ENCODE data around the gene WNK4. TPM values are rescaled to one million over a fixed set of nuclear protein-coding genes. Genes with fewer than 3 reads are reported as not detected.

Gene WNK4
- total and polyA plus RNA-seq, 4 donors = 0.09 to 0.77 (median 0.45) TPM

DNA sequence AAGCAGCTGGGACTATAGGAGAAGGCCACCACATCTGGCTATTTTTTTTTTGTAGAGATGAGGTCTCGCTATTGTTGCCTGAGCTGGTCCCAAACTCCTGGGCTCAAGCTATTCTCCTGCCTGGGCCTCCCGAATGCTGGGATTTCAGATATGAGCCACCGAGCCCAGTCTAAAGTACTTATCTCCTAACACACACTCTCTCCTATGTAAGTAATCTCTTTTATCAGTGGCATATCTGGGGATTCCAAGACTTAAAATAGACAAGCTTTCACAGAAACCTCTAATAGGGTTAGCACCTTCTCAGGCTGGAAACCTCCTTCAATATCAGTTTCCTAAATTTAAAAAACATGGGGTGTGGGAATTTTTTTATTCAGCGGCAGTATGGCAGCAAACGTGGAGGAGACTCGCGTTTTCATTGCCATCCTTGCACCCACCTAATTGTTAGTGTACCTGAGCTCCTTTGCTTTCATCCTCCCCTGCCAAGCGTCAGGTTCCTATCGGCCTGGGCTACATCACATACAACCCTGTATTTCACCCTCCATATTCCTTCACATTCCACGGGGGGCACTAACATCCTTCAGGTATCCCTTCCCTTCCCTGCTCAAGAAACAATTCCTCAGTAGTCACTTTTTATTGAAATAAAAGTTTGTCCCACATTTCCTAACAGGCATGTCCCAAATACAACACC, 36.7 kb upstream of the WNK4 start:
- no peaks in the 10 kb centered on the region for H3K27me3 ChIP-seq (ENCODE audit: control insufficient read depth in 3 of 3, insufficient read depth in 3 of 3, low read length in 2 of 3)
- ATAC-seq (ENCODE audit: insufficient read depth, low FRiP score) (no peak), DNase-seq (peak in 1 of 3 donors; percentile 59)
- WGBS, 2 donors = 46 to 67% methylated on average over 10 of the region's 10 CpGs
- H3K4me3 ChIP-seq = peak overlapping the region; percentile 70
- TF ChIP-seq, protein P1, sequence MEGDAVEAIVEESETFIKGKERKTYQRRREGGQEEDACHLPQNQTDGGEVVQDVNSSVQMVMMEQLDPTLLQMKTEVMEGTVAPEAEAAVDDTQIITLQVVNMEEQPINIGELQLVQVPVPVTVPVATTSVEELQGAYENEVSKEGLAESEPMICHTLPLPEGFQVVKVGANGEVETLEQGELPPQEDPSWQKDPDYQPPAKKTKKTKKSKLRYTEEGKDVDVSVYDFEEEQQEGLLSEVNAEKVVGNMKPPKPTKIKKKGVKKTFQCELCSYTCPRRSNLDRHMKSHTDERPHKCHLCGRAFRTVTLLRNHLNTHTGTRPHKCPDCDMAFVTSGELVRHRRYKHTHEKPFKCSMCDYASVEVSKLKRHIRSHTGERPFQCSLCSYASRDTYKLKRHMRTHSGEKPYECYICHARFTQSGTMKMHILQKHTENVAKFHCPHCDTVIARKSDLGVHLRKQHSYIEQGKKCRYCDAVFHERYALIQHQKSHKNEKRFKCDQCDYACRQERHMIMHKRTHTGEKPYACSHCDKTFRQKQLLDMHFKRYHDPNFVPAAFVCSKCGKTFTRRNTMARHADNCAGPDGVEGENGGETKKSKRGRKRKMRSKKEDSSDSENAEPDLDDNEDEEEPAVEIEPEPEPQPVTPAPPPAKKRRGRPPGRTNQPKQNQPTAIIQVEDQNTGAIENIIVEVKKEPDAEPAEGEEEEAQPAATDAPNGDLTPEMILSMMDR (IDR thresholded peaks at IDR 0.05; ENCODE audit: control extremely low read depth, extremely low read depth) = no peak
- no peaks in the 10 kb centered on the region for H3K9me3 ChIP-seq (ENCODE audit: control insufficient read depth in 4 of 4, insufficient read depth in 3 of 4, low read length in 3 of 4)
- H3K9ac ChIP-seq (ENCODE audit: insufficient read depth in 1 of 2, low read length in 2 of 2) = peak overlapping the region; percentile 61 to 79
- H3K27ac ChIP-seq (ENCODE audit: low read depth in 1 of 2, low read length in 1 of 2) = peak overlapping the region; percentile 90 to 97
- peaks cover 3 to 22% (median 6%) of the 10 kb centered on the region in 5 donors for H3K4me1 ChIP-seq (ENCODE audit: control insufficient read depth in 5 of 5, insufficient read depth in 5 of 5, low read length in 5 of 5)
- no peaks in the 10 kb centered on the region for H3K36me3 ChIP-seq (ENCODE audit: control insufficient read depth in 4 of 4, insufficient read depth in 4 of 4, low read length in 4 of 4)

DNA sequence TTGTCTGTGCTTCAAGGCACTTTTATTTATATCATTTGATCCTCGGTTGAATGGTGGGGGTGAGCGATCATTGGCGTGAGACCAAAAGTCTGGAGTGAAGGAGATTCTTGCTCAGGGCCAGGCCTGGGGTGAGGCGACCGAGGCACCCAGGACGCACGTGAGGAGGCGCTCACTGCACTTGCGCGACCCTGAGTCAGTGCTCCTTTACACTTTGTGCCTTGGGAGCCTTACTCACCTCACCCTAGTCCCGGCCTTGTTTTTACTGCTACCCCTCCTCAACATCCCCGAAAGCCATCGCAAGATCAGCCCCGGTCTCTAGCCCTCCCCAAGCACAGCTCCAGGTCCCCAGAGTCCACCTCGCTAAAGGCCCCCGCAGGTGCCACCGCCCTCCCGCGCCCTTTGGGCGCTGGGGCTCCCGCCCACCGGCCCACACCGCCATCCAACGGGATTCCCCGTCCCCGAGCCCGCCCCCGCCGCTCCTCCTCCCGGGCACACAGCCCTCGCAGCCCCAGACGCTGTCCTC, 36.1 kb upstream of the WNK4 start:
- Histone ChIP-seq H3K36me3 (ENCODE audit: control insufficient read depth in 4 of 4, insufficient read depth in 4 of 4, low read length in 4 of 4) (no peaks in the 10 kb centered on the region), H3K27ac (ENCODE audit: low read depth in 1 of 2, low read length in 1 of 2) (peak overlapping the region; percentile 93 to 97), H3K9me3 (ENCODE audit: control insufficient read depth in 4 of 4, insufficient read depth in 3 of 4, low read length in 3 of 4) (no peaks in the 10 kb centered on the region), H3K4me3 (peak overlapping the region; percentile 70), H3K4me1 (ENCODE audit: control insufficient read depth in 5 of 5, insufficient read depth in 5 of 5, low read length in 5 of 5) (peaks cover 6 to 28% (median 12%) of the 10 kb centered on the region in 5 donors), H3K9ac (ENCODE audit: insufficient read depth in 1 of 2, low read length in 2 of 2) (peak overlapping the region; percentile 61 to 79), H3K27me3 (ENCODE audit: control insufficient read depth in 3 of 3, insufficient read depth in 3 of 3, low read length in 2 of 3) (no peaks in the 10 kb centered on the region)
- 0 to 1% methylated on average over 29 to 32 of the region's 32 CpGs for WGBS, 2 donors
- DNase-seq = peak in 1 of 3 donors; percentile 68
- TF ChIP-seq, protein P1 (IDR thresholded peaks at IDR 0.05; ENCODE audit: control extremely low read depth, extremely low read depth) = no peak
- peak; percentile 84 for ATAC-seq (ENCODE audit: insufficient read depth, low FRiP score)

DNA sequence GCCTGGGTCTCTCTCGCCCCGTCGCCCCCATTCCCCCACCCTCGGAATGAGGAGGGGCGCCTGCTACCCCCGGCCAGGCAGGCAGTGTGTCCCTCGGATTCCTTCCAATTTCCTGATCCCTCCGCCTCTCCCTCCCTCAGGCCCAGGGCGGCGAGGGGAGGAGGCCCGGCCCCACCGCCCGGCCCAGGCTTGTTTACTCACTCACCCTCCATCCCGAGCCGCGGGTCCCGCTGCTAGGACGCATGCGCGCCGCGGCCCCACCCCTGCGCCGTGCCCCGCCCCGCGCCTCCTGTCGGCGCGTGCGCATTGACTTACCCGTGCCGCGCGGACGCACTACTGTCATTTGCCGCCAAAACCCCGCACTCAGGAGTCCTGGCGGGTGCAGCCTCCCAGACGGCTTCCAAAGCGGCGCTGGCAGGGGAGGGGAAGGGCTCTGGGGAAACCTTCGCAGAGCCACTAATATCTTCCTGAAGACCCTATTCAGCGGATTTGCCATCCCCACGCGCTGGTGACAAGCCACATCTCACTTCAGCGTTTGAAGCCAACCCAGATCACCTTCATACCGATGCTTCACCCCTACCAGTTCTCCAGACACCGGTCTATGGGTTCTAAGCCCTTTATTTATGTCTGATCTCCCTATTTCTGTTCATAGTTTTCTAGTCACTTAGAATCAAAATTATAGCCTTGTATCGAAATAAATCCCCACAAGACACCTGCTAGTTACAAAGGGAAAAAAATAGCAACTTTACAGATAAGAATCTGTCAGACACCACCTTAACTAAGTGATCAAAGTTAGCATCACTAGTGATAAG, 35.4 kb upstream of the WNK4 start, which contains the start of gene EZH1:
TSS of gene EZH1 (minus strand) at position 235 of the 812 bp plus-strand sequence. CDS start 16,099 bp downstream, outside the sequence.
- peaks cover 6 to 35% (median 15%) of the 10 kb centered on the region in 5 donors for H3K4me1 ChIP-seq (ENCODE audit: control insufficient read depth in 5 of 5, insufficient read depth in 5 of 5, low read length in 5 of 5)
- WGBS, 2 donors = 5 to 7% methylated on average over 40 to 50 of the region's 50 CpGs
- TF ChIP-seq, protein P1 (IDR thresholded peaks at IDR 0.05; ENCODE audit: control extremely low read depth, extremely low read depth) = no peak
- peak within 1 kb of the TSS; percentile 70 for H3K4me3 ChIP-seq
- no peaks in the 10 kb centered on the region for H3K36me3 ChIP-seq (ENCODE audit: control insufficient read depth in 4 of 4, insufficient read depth in 4 of 4, low read length in 4 of 4)
- H3K27ac ChIP-seq (ENCODE audit: low read depth in 1 of 2, low read length in 1 of 2) = peak within 1 kb of the TSS; percentile 93 to 97
- peak within 1 kb of the TSS; percentile 61 to 79 for H3K9ac ChIP-seq (ENCODE audit: insufficient read depth in 1 of 2, low read length in 2 of 2)
- no peaks in the 10 kb centered on the region for H3K9me3 ChIP-seq (ENCODE audit: control insufficient read depth in 4 of 4, insufficient read depth in 3 of 4, low read length in 3 of 4)
- ATAC-seq (ENCODE audit: insufficient read depth, low FRiP score) = peak; percentile 95
- H3K27me3 ChIP-seq (ENCODE audit: control insufficient read depth in 3 of 3, insufficient read depth in 3 of 3, low read length in 2 of 3) = no peaks in the 10 kb centered on the region
- peak; percentile 95 to 96 (median 96) for DNase-seq
